NCI-H524 (cell line): ENCODE measurements around the gene CHADL.

Experiments
- DNase-seq, 2 experiments: peaks; one replicate each; lab custom pipeline; 2025; lab: John Stamatoyannopoulos, UW

CHADL gene

GRCh38 chr22:41256254-41257253, 15.8 kb upstream of the CHADL start:
- no peak for DNase-seq

- DNase-seq = no peak
Observed at GRCh38 chr22:41254230-41254629, 13.5 kb upstream of the CHADL start.

- DNase-seq = no peak
Observed at GRCh38 chr22:41252365-41252764, 11.6 kb upstream of the CHADL start.

- DNase-seq = no peak
Observed at GRCh38 chr22:41250127-41250526, 9.4 kb upstream of the CHADL start.

- no peak for DNase-seq
Observed at GRCh38 chr22:41249442-41249841, 8.7 kb upstream of the CHADL start.

- DNase-seq = no peak
Observed at GRCh38 chr22:41248758-41249157, 8.0 kb upstream of the CHADL start.

GRCh38 chr22:41248314-41248713, 7.6 kb upstream of the CHADL start:
- no peak for DNase-seq

- no peak for DNase-seq
Observed at GRCh38 chr22:41247703-41248102, 7.0 kb upstream of the CHADL start.

- DNase-seq = no peak
Observed at GRCh38 chr22:41245917-41246499, 5.3 kb upstream of the CHADL start.

GRCh38 chr22:41243361-41243760, 2.6 kb upstream of the CHADL start:
- no peak for DNase-seq

GRCh38 chr22:41242396-41243117, 1.8 kb upstream of the CHADL start:
- no peak for DNase-seq

- no peak for DNase-seq
Observed at GRCh38 chr22:41241133-41241676, 474 bp upstream of the CHADL start.

GRCh38 chr22:41239443-41240128, 1.1 kb downstream of the CHADL start:
- no peak for DNase-seq

GRCh38 chr22:41238570-41239442, 1.9 kb downstream of the CHADL start:
- DNase-seq = no peak

- DNase-seq = peak; percentile 28 to 80
Observed at GRCh38 chr22:41237707-41238569, 2.8 kb downstream of the CHADL start.

- no peak for DNase-seq
Observed at GRCh38 chr22:41237036-41237706, 3.6 kb downstream of the CHADL start.

- peak; percentile 27 to 72 for DNase-seq
Observed at GRCh38 chr22:41234815-41235695, 5.7 kb downstream of the CHADL start.

GRCh38 chr22:41231369-41231768, 9.4 kb downstream of the CHADL start:
- no peak for DNase-seq
